SU-DHL-6 (cell line): ENCODE results near the gene TRIM28.

ENCODE experiments used
- EZH2phosphoT487 ChIP-seq: fragments of 200-600 bp; sonication (generic), shearing (Covaris generic); conservative IDR thresholded peaks from 2 replicates; pipeline ENCODE4 v1.6.1; 2018; ENCODE audit warnings: mild to moderate bottlenecking, antibody characterized with exemption, low read length, moderate library complexity, mixed read lengths
- TF ChIP-seq, protein P1 (sequence below): fragments of 200-600 bp; sonication (generic); IDR thresholded peaks from one replicate; pipeline ENCODE4 v1.5.1; 2017; ENCODE audit warnings: antibody characterized with exemption, mild to moderate bottlenecking, low read length, moderate library complexity; ENCODE audit not compliant: insufficient read depth, poor library complexity, severe bottlenecking

GRCh38 chr19:58569191-58569942 lies 25.5 kb downstream of the TRIM28 start:
- TF ChIP-seq, protein P1, sequence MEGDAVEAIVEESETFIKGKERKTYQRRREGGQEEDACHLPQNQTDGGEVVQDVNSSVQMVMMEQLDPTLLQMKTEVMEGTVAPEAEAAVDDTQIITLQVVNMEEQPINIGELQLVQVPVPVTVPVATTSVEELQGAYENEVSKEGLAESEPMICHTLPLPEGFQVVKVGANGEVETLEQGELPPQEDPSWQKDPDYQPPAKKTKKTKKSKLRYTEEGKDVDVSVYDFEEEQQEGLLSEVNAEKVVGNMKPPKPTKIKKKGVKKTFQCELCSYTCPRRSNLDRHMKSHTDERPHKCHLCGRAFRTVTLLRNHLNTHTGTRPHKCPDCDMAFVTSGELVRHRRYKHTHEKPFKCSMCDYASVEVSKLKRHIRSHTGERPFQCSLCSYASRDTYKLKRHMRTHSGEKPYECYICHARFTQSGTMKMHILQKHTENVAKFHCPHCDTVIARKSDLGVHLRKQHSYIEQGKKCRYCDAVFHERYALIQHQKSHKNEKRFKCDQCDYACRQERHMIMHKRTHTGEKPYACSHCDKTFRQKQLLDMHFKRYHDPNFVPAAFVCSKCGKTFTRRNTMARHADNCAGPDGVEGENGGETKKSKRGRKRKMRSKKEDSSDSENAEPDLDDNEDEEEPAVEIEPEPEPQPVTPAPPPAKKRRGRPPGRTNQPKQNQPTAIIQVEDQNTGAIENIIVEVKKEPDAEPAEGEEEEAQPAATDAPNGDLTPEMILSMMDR = no peak
- TF ChIP-seq EZH2phosphoT487 = no peak
